ENCODE data around the gene MINDY1. TPM values are rescaled to one million over a fixed set of nuclear protein-coding genes. Genes with fewer than 3 reads are reported as not detected.

The MINDY1 gene
- total RNA-seq, 2 donors from 2014 or later, result 16.9 to 28.3 TPM

DNA sequence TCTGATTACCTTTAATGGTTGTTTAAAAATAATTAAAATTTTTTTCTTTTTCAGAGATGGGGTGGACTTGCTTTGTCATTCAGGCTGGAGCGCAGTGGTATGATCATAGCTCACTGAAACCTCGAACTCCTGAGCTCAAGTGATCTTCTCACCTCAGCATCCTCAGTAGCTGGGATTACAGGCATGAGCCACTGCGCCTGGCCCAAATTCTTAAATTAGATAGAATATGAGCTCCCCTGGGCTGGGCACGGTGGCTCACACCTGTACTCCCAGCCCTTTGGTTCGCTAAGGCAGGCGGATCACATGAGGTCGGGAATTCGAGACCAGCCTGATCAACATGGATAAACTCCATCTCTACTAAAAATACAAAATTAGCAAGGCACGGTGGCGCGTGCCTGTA lies 49.0 kb downstream of the MINDY1 start:
- no peak for DNase-seq (ENCODE audit: low spot score)
- Histone ChIP-seq H3K4me3 (no peak overlapping the region), H3K9me3 (no peaks in the 10 kb centered on the region), H3K27me3 (replicated peaks; ENCODE audit: insufficient read depth) (no peaks in the 10 kb centered on the region), H3K4me1 (ENCODE audit: control insufficient read depth in 1 of 2, low read depth in 2 of 2) (no peaks in the 10 kb centered on the region), H3K36me3 (peaks cover 50% of the 10 kb centered on the region), H3K27ac (no peak overlapping the region)
- no peak for ATAC-seq (ENCODE audit: insufficient number of reproducible peaks, low FRiP score, low read depth)
- TF ChIP-seq, protein P1, sequence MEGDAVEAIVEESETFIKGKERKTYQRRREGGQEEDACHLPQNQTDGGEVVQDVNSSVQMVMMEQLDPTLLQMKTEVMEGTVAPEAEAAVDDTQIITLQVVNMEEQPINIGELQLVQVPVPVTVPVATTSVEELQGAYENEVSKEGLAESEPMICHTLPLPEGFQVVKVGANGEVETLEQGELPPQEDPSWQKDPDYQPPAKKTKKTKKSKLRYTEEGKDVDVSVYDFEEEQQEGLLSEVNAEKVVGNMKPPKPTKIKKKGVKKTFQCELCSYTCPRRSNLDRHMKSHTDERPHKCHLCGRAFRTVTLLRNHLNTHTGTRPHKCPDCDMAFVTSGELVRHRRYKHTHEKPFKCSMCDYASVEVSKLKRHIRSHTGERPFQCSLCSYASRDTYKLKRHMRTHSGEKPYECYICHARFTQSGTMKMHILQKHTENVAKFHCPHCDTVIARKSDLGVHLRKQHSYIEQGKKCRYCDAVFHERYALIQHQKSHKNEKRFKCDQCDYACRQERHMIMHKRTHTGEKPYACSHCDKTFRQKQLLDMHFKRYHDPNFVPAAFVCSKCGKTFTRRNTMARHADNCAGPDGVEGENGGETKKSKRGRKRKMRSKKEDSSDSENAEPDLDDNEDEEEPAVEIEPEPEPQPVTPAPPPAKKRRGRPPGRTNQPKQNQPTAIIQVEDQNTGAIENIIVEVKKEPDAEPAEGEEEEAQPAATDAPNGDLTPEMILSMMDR (IDR thresholded peaks at IDR 0.05), result no peak

- Histone ChIP-seq H3K4me1 (ENCODE audit: control insufficient read depth in 1 of 2, low read depth in 2 of 2) (no peaks in the 10 kb centered on the region), H3K27me3 (replicated peaks; ENCODE audit: insufficient read depth) (no peaks in the 10 kb centered on the region), H3K9me3 (no peaks in the 10 kb centered on the region), H3K27ac (no peak overlapping the region), H3K36me3 (peaks cover 47% of the 10 kb centered on the region), H3K4me3 (no peak overlapping the region)
- DNase-seq (ENCODE audit: low spot score), result no peak
- ATAC-seq (ENCODE audit: insufficient number of reproducible peaks, low FRiP score, low read depth), result no peak
- TF ChIP-seq, protein P1 (IDR thresholded peaks at IDR 0.05), result no peak
Observed at GRCh38 chr1:150955280-150955679, 51.4 kb downstream of the MINDY1 start.

GRCh38 chr1:150954708-150955107 lies 52.0 kb downstream of the MINDY1 start:
- Histone ChIP-seq H3K27ac (no peak overlapping the region), H3K9me3 (no peaks in the 10 kb centered on the region), H3K4me1 (ENCODE audit: control insufficient read depth in 1 of 2, low read depth in 2 of 2) (no peaks in the 10 kb centered on the region), H3K36me3 (peaks cover 42% of the 10 kb centered on the region), H3K4me3 (no peak overlapping the region), H3K27me3 (replicated peaks; ENCODE audit: insufficient read depth) (no peaks in the 10 kb centered on the region)
- DNase-seq (ENCODE audit: low spot score) (no peak), ATAC-seq (ENCODE audit: insufficient number of reproducible peaks, low FRiP score, low read depth) (no peak)
- TF ChIP-seq, protein P1 (IDR thresholded peaks at IDR 0.05), result no peak

Other genes starting within 250 kb of the MINDY1 start
- gene CTSS, start 241.1 kb downstream of the MINDY1 start, total RNA-seq, result 10 to 100 TPM; 64.7 to 82.6 TPM
- 100 to 1,000 TPM in 1 of 2 donors, 10 to 100 TPM in 1; 70.7 to 117 TPM for gene CTSK, start 198.6 kb downstream of the MINDY1 start, total RNA-seq
- 10 to 100 TPM; 60.9 to 73.2 TPM for gene ARNT, start 130.3 kb downstream of the MINDY1 start, total RNA-seq
- not detected for gene CTXND2, start 119.8 kb downstream of the MINDY1 start, total RNA-seq
- 10 to 100 TPM; 38.9 to 42.7 TPM for gene SETDB1, start 80.5 kb downstream of the MINDY1 start, total RNA-seq
- gene CERS2, start 32.1 kb downstream of the MINDY1 start, total RNA-seq, result 100 to 1,000 TPM; 102 to 122 TPM
- not detected for gene ANXA9, start 24.6 kb downstream of the MINDY1 start, total RNA-seq
- 10 to 100 TPM; 16.5 to 21.3 TPM for gene PRUNE1, start 1.5 kb upstream of the MINDY1 start, total RNA-seq
- gene BNIPL, start 29.7 kb upstream of the MINDY1 start, total RNA-seq, result 1 to 10 TPM in 1 of 2 donors, under 1 TPM in 1; 0.14 to 2.6 TPM
- gene C1orf56, start 40.8 kb upstream of the MINDY1 start, total RNA-seq, result 1 to 10 TPM; 5.0 to 5.3 TPM
- 100 to 1,000 TPM in 1 of 2 donors, 10 to 100 TPM in 1; 66.2 to 134 TPM for gene CDC42SE1, start 52.7 kb upstream of the MINDY1 start, total RNA-seq
- 1 to 10 TPM; 1.2 to 3.1 TPM for gene MLLT11, start 53.5 kb upstream of the MINDY1 start, total RNA-seq
- gene GABPB2, start 63.9 kb upstream of the MINDY1 start, total RNA-seq, result 10 to 100 TPM; 24.6 to 33.0 TPM
- gene SEMA6C, start 139.7 kb upstream of the MINDY1 start, total RNA-seq, result 1 to 10 TPM; 6.3 to 6.8 TPM
- gene TNFAIP8L2, start 149.7 kb upstream of the MINDY1 start, total RNA-seq, result 10 to 100 TPM in 1 of 2 donors, 1 to 10 TPM in 1; 3.9 to 14.1 TPM
- gene LYSMD1, start 159.0 kb upstream of the MINDY1 start, total RNA-seq, result 1 to 10 TPM; 5.6 to 8.7 TPM
- 10 to 100 TPM; 19.1 to 27.7 TPM for gene SCNM1, start 159.2 kb upstream of the MINDY1 start, total RNA-seq
- gene TMOD4, start 169.1 kb upstream of the MINDY1 start, total RNA-seq, result not detected
- 10 to 100 TPM; 32.5 to 39.7 TPM for gene VPS72, start 183.3 kb upstream of the MINDY1 start, total RNA-seq
- 10 to 100 TPM; 49.7 to 97.6 TPM for gene PIP5K1A, start 191.7 kb upstream of the MINDY1 start, total RNA-seq
- 10 to 100 TPM; 79.1 to 87.6 TPM for gene PSMD4, start 247.8 kb upstream of the MINDY1 start, total RNA-seq

Data from thoracic aorta (tissue), 2 donors.